ENCODE data around the gene KIAA1958. TPM values are rescaled to one million over a fixed set of nuclear protein-coding genes. Genes with fewer than 3 reads are reported as not detected.
A peak's percentile ranks its signal among the peaks of the same experiment; 100 is the strongest.

Gene KIAA1958
- total RNA-seq, 1 experiment from 2014 or later = 18.5 TPM

- ChIA-PET POLR2A (no interaction called here), CTCF (no interaction called here), RAD21 (ENCODE audit: low non-redundant PET in 1 of 2, low total read pairs in 2 of 2, uncharacterized antibody in 2 of 2, unreplicated experiment in 2 of 2) (no interaction called here)
- H3K27ac ChIP-seq (ENCODE audit: low read depth, low read length) = no peak overlapping the region
- ATAC-seq = no peak
- no peak overlapping the region for H3K9ac ChIP-seq (ENCODE audit: low read length)
- no peaks in the 10 kb centered on the region for H3K9me3 ChIP-seq (ENCODE audit: control insufficient read depth in 1 of 2, insufficient read depth in 1 of 2, low read depth in 1 of 2, low read length in 2 of 2)
- H3K4me2 ChIP-seq (ENCODE audit: low read length) = no peak overlapping the region
- no peak for DNase-seq (ENCODE audit: low read depth, low spot score)
- H3K4me3 ChIP-seq (replicated peaks in 1 of 2; ENCODE audit: low read depth in 1 of 2, low read length in 2 of 2) = no peak overlapping the region
- peaks cover 7% of the 10 kb centered on the region; the same call in 1 of the 2 replicates for H3K79me2 ChIP-seq (ENCODE audit: insufficient read depth, low read length)
- TF ChIP-seq SP1 (IDR thresholded peaks at IDR 0.05; ENCODE audit: low read depth) (no peak), POLR2A (IDR thresholded peaks at IDR 0.05; ENCODE audit: borderline replicate concordance, extremely low read depth, insufficient read depth, insufficient read length) (no peak), EZH2phosphoT487 (IDR thresholded peaks at IDR 0.05; ENCODE audit: borderline replicate concordance) (no peak), EGR1 (IDR thresholded peaks at IDR 0.05; ENCODE audit: low read depth) (no peak), CEBPB (IDR thresholded peaks at IDR 0.05; ENCODE audit: low read depth) (peak; percentile 59), ZFX (IDR thresholded peaks at IDR 0.05) (no peak), JUND (IDR thresholded peaks at IDR 0.05) (no peak)
- intact Hi-C loops (cut with micrococcal nuclease) = no loop called here
- H3K27me3 ChIP-seq (ENCODE audit: insufficient read depth, low read length) = no peaks in the 10 kb centered on the region
- H3K4me1 ChIP-seq (ENCODE audit: control insufficient read depth in 1 of 2, insufficient read depth in 2 of 2, low read length in 2 of 2) = no peaks in the 10 kb centered on the region
- no TSS peak for BruUV-seq (replicated peaks)
- no peaks in the 10 kb centered on the region for H4K20me1 ChIP-seq (ENCODE audit: insufficient read depth)
- H3K36me3 ChIP-seq (ENCODE audit: control insufficient read depth in 1 of 2, insufficient read depth in 2 of 2, low read length in 2 of 2) = no peaks in the 10 kb centered on the region
- no peak overlapping the region for H2AFZ ChIP-seq (ENCODE audit: low read depth, low read length, poor library complexity, severe bottlenecking)
- no peaks in the 10 kb centered on the region for H3K9me2 ChIP-seq (ENCODE audit: insufficient read depth)
Measured at GRCh38 chr9:112530751-112531205, 44.2 kb downstream of the KIAA1958 start.

GRCh38 chr9:112531666-112532282, 45.1 kb downstream of the KIAA1958 start:
- H3K27me3 ChIP-seq (ENCODE audit: insufficient read depth, low read length) = no peaks in the 10 kb centered on the region
- H3K79me2 ChIP-seq (ENCODE audit: insufficient read depth, low read length) = peaks cover 7% of the 10 kb centered on the region; the same call in 1 of the 2 replicates
- intact Hi-C loops (cut with micrococcal nuclease) = no loop called here
- ChIA-PET RAD21 (ENCODE audit: low non-redundant PET in 1 of 2, low total read pairs in 2 of 2, uncharacterized antibody in 2 of 2, unreplicated experiment in 2 of 2) (no interaction called here), POLR2A (no interaction called here), CTCF (no interaction called here)
- no peaks in the 10 kb centered on the region for H3K9me2 ChIP-seq (ENCODE audit: insufficient read depth)
- DNase-seq (ENCODE audit: low read depth, low spot score) = no peak
- no TSS peak for BruUV-seq (replicated peaks)
- no peak overlapping the region for H3K4me2 ChIP-seq (ENCODE audit: low read length)
- H3K4me1 ChIP-seq (ENCODE audit: control insufficient read depth in 1 of 2, insufficient read depth in 2 of 2, low read length in 2 of 2) = no peaks in the 10 kb centered on the region
- no peaks in the 10 kb centered on the region for H4K20me1 ChIP-seq (ENCODE audit: insufficient read depth)
- no peaks in the 10 kb centered on the region for H3K36me3 ChIP-seq (ENCODE audit: control insufficient read depth in 1 of 2, insufficient read depth in 2 of 2, low read length in 2 of 2)
- H3K9ac ChIP-seq (ENCODE audit: low read length) = no peak overlapping the region
- no peaks in the 10 kb centered on the region for H3K9me3 ChIP-seq (ENCODE audit: control insufficient read depth in 1 of 2, insufficient read depth in 1 of 2, low read depth in 1 of 2, low read length in 2 of 2)
- TF ChIP-seq CTCF (IDR thresholded peaks at IDR 0.05 in 2 of 3, conservative IDR thresholded peaks at IDR 0.05 in 1 of 3; ENCODE audit: borderline replicate concordance in 1 of 3, insufficient read depth in 1 of 3, low read depth in 2 of 3, low read length in 2 of 3) = no peak
- TF ChIP-seq FOSL1 (IDR thresholded peaks at IDR 0.05; ENCODE audit: low read depth) = no peak
- TF ChIP-seq REST (IDR thresholded peaks at IDR 0.05; ENCODE audit: low read depth) = no peak
- TF ChIP-seq POLR2AphosphoS5 (IDR thresholded peaks at IDR 0.05; ENCODE audit: low read depth, low read length) = no peak
- no peak for TF ChIP-seq SIN3A (IDR thresholded peaks at IDR 0.05; ENCODE audit: low read depth)
- TF ChIP-seq EGR1 (IDR thresholded peaks at IDR 0.05; ENCODE audit: low read depth) = no peak
- no peak for TF ChIP-seq CBX3 (IDR thresholded peaks at IDR 0.05; ENCODE audit: low read depth)
- no peak for TF ChIP-seq JUND (IDR thresholded peaks at IDR 0.05)
- TF ChIP-seq YY1 (IDR thresholded peaks at IDR 0.05; ENCODE audit: extremely low read depth, insufficient replicate concordance, low read depth, low read length) = no peak
- TF ChIP-seq ELF1 (IDR thresholded peaks at IDR 0.05; ENCODE audit: borderline replicate concordance, low read depth) = no peak
- no peak for TF ChIP-seq ZNF274 (IDR thresholded peaks at IDR 0.05; ENCODE audit: low read depth, low read length)
- TF ChIP-seq ZFX (IDR thresholded peaks at IDR 0.05) = no peak
- no peak for TF ChIP-seq POLR2A (IDR thresholded peaks at IDR 0.05; ENCODE audit: borderline replicate concordance, extremely low read depth, insufficient read depth, insufficient read length)
- no peak for TF ChIP-seq EZH2phosphoT487 (IDR thresholded peaks at IDR 0.05; ENCODE audit: borderline replicate concordance)
- no peak for ATAC-seq
- H3K4me3 ChIP-seq (replicated peaks in 1 of 2; ENCODE audit: low read depth in 1 of 2, low read length in 2 of 2) = no peak overlapping the region
- H2AFZ ChIP-seq (ENCODE audit: low read depth, low read length, poor library complexity, severe bottlenecking) = no peak overlapping the region
- no peak overlapping the region for H3K27ac ChIP-seq (ENCODE audit: low read depth, low read length)

All from HCT116 (cell line).